HG02970 (cell line): ENCODE data around the gene XRRA1.
"Not testable (repeated sequence)": the region's sequence is repeated elsewhere in the genome, so short reads cannot be mapped to it uniquely, and the experiment has no call there.

Source experiments
- ATAC-seq: cut with Tn5 transposase; IDR thresholded peaks from one replicate; pipeline ENCODE4 v1.9.1; 2021; ENCODE audit warnings: mild to moderate bottlenecking, moderate library complexity, moderate number of reproducible peaks; ENCODE audit not compliant: unreplicated experiment, low FRiP score

XRRA1 gene

GRCh38 chr11:74905326-74905725 lies 43.6 kb downstream of the XRRA1 start:
- ATAC-seq: no peak

- no peak for ATAC-seq
Observed at GRCh38 chr11:74902342-74902741, 46.5 kb downstream of the XRRA1 start.

- ATAC-seq: no peak
Observed at GRCh38 chr11:74896311-74896710, 52.6 kb downstream of the XRRA1 start.

- ATAC-seq: no peak
Observed at GRCh38 chr11:74895340-74896116, 53.4 kb downstream of the XRRA1 start.

GRCh38 chr11:74893015-74893414 lies 55.9 kb downstream of the XRRA1 start:
- not testable (repeated sequence) for ATAC-seq

- ATAC-seq: no peak
Observed at GRCh38 chr11:74877132-74877531, 71.8 kb downstream of the XRRA1 start.

- ATAC-seq: no peak
Observed at GRCh38 chr11:74871037-74871436, 77.9 kb downstream of the XRRA1 start.

- ATAC-seq: no peak
Observed at GRCh38 chr11:74870485-74870884, 78.4 kb downstream of the XRRA1 start.

GRCh38 chr11:74866557-74866956 lies 82.3 kb downstream of the XRRA1 start:
- no peak for ATAC-seq

GRCh38 chr11:74863410-74863809 lies 85.5 kb downstream of the XRRA1 start:
- ATAC-seq: no peak

GRCh38 chr11:74860743-74861142 lies 88.1 kb downstream of the XRRA1 start:
- no peak for ATAC-seq

GRCh38 chr11:74853223-74853622 lies 95.7 kb downstream of the XRRA1 start:
- no peak for ATAC-seq

- ATAC-seq: no peak
Observed at GRCh38 chr11:74849525-74850391, 99.1 kb downstream of the XRRA1 start.

- ATAC-seq: no peak
Observed at GRCh38 chr11:74847895-74848294, 101.0 kb downstream of the XRRA1 start.

GRCh38 chr11:74847395-74847794 lies 101.5 kb downstream of the XRRA1 start:
- ATAC-seq: no peak

- ATAC-seq: no peak
Observed at GRCh38 chr11:74846770-74847169, 102.1 kb downstream of the XRRA1 start.

GRCh38 chr11:74845978-74846517 lies 102.8 kb downstream of the XRRA1 start:
- no peak for ATAC-seq

GRCh38 chr11:74844865-74845264 lies 104.0 kb downstream of the XRRA1 start:
- ATAC-seq: no peak

GRCh38 chr11:74844072-74844471 lies 104.8 kb downstream of the XRRA1 start:
- ATAC-seq: no peak

- ATAC-seq: no peak
Observed at GRCh38 chr11:74842967-74843366, 105.9 kb downstream of the XRRA1 start.

- no peak for ATAC-seq
Observed at GRCh38 chr11:74840486-74840885, 108.4 kb downstream of the XRRA1 start.
